GM19328 (cell line): Measurements from ENCODE around the gene PRKN.
"Not testable (repeated sequence)": the region's sequence is repeated elsewhere in the genome, so short reads cannot be mapped to it uniquely, and the experiment has no call there.

ENCODE experiments used
- ATAC-seq: cut with Tn5 transposase; IDR thresholded peaks from one replicate; pipeline ENCODE4 v1.9.1; 2021; ENCODE audit warnings: mild to moderate bottlenecking, moderate library complexity; ENCODE audit not compliant: unreplicated experiment

Gene PRKN

GRCh38 chr6:161354276-161354840 is 1373.2 kb downstream of the PRKN start:
- no peak for ATAC-seq

GRCh38 chr6:161353208-161353613 is 1374.4 kb downstream of the PRKN start:
- no peak for ATAC-seq

- no peak for ATAC-seq
Measured at GRCh38 chr6:161351858-161352257, 1375.7 kb downstream of the PRKN start.

- ATAC-seq: no peak
Measured at GRCh38 chr6:161349886-161350285, 1377.7 kb downstream of the PRKN start.

GRCh38 chr6:161348628-161348994 is 1379.0 kb downstream of the PRKN start:
- no peak for ATAC-seq

- no peak for ATAC-seq
Measured at GRCh38 chr6:161347988-161348627, 1379.5 kb downstream of the PRKN start.

- ATAC-seq: no peak
Measured at GRCh38 chr6:161347125-161347524, 1380.4 kb downstream of the PRKN start.

- no peak for ATAC-seq
Measured at GRCh38 chr6:161346717-161347116, 1380.8 kb downstream of the PRKN start.

- ATAC-seq: no peak
Measured at GRCh38 chr6:161344626-161345025, 1382.9 kb downstream of the PRKN start.

GRCh38 chr6:161342039-161342438 is 1385.5 kb downstream of the PRKN start:
- no peak for ATAC-seq

GRCh38 chr6:161341638-161342037 is 1385.9 kb downstream of the PRKN start:
- no peak for ATAC-seq

GRCh38 chr6:161338015-161338414 is 1389.6 kb downstream of the PRKN start:
- no peak for ATAC-seq

- no peak for ATAC-seq
Measured at GRCh38 chr6:161336479-161336878, 1391.1 kb downstream of the PRKN start.

GRCh38 chr6:161333410-161333809 is 1394.2 kb downstream of the PRKN start:
- ATAC-seq: no peak

GRCh38 chr6:161331402-161332081 is 1396.0 kb downstream of the PRKN start:
- ATAC-seq: not testable (repeated sequence)

- ATAC-seq: no peak
Measured at GRCh38 chr6:161327360-161327953, 1400.1 kb downstream of the PRKN start.

- ATAC-seq: no peak
Measured at GRCh38 chr6:161319231-161319630, 1408.3 kb downstream of the PRKN start.

- no peak for ATAC-seq
Measured at GRCh38 chr6:161318456-161318855, 1409.1 kb downstream of the PRKN start.

- no peak for ATAC-seq
Measured at GRCh38 chr6:161316531-161316930, 1411.0 kb downstream of the PRKN start.

- not testable (repeated sequence) for ATAC-seq
Measured at GRCh38 chr6:161315246-161315917, 1412.2 kb downstream of the PRKN start.

- not testable (repeated sequence) for ATAC-seq
Measured at GRCh38 chr6:161314541-161315245, 1412.9 kb downstream of the PRKN start.
